ENCODE data around the gene PRELP. TPM values are rescaled to one million over a fixed set of nuclear protein-coding genes. Genes with fewer than 3 reads are reported as not detected.

PRELP gene
- total RNA-seq, 3 donors from 2014 or later: 27.4 to 132 (median 42.0) TPM

- H3K27me3 ChIP-seq: no peaks in the 10 kb centered on the region
- H3K27ac ChIP-seq: peak overlapping the region in 1 of 2 donors; percentile 26
- no peaks in the 10 kb centered on the region for H3K9me3 ChIP-seq
- H3K36me3 ChIP-seq: no peaks in the 10 kb centered on the region
- no peak for DNase-seq (ENCODE audit: low spot score in 2 of 2)
- peaks cover 0 to 11% of the 10 kb centered on the region in 2 donors for H3K4me1 ChIP-seq
- TF ChIP-seq POLR2A (IDR thresholded peaks at IDR 0.05) (no peak), POLR2AphosphoS5 (IDR thresholded peaks at IDR 0.05) (no peak), CTCF (IDR thresholded peaks at IDR 0.05) (no peak)
- H3K4me3 ChIP-seq: peak overlapping the region in 1 of 3 donors; percentile 32
- intact Hi-C loops (cut with DNase I; ENCODE audit: low total_unique reads): loop anchor here (10.0 kb wide), 1 partner anchor 1674 kb away; no protein-coding TSS in a partner anchor
Observed at GRCh38 chr1:203428981-203429599, 46.5 kb upstream of the PRELP start.

- Histone ChIP-seq H3K27ac (no peak overlapping the region), H3K4me1 (peaks cover 6% of the 10 kb centered on the region in 2 donors), H3K4me3 (no peak overlapping the region), H3K27me3 (no peaks in the 10 kb centered on the region), H3K36me3 (no peaks in the 10 kb centered on the region), H3K9me3 (no peaks in the 10 kb centered on the region)
- TF ChIP-seq POLR2A (IDR thresholded peaks at IDR 0.05): no peak
- TF ChIP-seq CTCF (IDR thresholded peaks at IDR 0.05): no peak
- TF ChIP-seq POLR2AphosphoS5 (IDR thresholded peaks at IDR 0.05): no peak
- no peak for DNase-seq (ENCODE audit: low spot score in 2 of 2)
- intact Hi-C loops (cut with DNase I; ENCODE audit: low total_unique reads): no loop called here
Observed at GRCh38 chr1:203435615-203436014, 40.0 kb upstream of the PRELP start.

GRCh38 chr1:203437696-203438315 lies 37.8 kb upstream of the PRELP start:
- Histone ChIP-seq H3K27ac (no peak overlapping the region), H3K4me3 (no peak overlapping the region), H3K36me3 (no peaks in the 10 kb centered on the region), H3K27me3 (no peaks in the 10 kb centered on the region), H3K4me1 (peaks cover 9 to 10% of the 10 kb centered on the region in 2 donors), H3K9me3 (no peaks in the 10 kb centered on the region)
- intact Hi-C loops (cut with DNase I; ENCODE audit: low total_unique reads): no loop called here
- peak in 1 of 2 donors; percentile 37 for DNase-seq (ENCODE audit: low spot score in 2 of 2)
- TF ChIP-seq CTCF (IDR thresholded peaks at IDR 0.05): no peak
- TF ChIP-seq POLR2A (IDR thresholded peaks at IDR 0.05): no peak
- TF ChIP-seq POLR2AphosphoS5 (IDR thresholded peaks at IDR 0.05): no peak

DNA sequence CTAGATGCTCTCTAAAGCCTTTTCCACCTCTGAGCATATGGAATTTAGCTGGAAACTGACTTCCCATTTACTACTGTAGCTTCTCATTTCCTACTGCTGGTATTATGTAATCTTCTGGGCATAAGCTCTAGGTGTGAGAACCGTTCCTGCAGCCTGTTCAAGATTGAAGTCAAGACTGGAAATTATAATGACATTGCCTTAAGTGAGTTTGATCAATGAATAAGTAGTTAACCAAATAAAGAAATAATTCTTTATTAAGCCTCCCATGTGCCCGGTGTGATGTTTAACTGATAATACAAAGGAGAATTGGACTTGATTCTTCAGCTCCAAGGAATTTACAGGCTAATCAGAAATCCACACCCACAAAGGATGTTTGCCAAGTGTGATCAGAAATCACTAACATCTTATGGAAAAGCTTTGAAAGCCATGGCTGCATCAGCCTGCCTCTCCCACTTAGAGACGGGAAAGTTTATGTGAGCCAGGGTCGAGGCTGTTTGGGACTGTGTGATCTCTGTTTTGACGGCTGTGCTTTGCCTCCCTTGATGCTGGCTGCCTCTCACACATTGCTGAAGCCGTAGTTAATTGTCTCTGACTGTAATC lies 36.4 kb upstream of the PRELP start:
- Histone ChIP-seq H3K4me3 (no peak overlapping the region), H3K27me3 (no peaks in the 10 kb centered on the region), H3K36me3 (no peaks in the 10 kb centered on the region), H3K9me3 (no peaks in the 10 kb centered on the region), H3K27ac (no peak overlapping the region), H3K4me1 (peaks cover 9 to 10% of the 10 kb centered on the region in 2 donors)
- intact Hi-C loops (cut with DNase I; ENCODE audit: low total_unique reads): no loop called here
- TF ChIP-seq POLR2A (IDR thresholded peaks at IDR 0.05) (no peak), CTCF (IDR thresholded peaks at IDR 0.05) (no peak), POLR2AphosphoS5 (IDR thresholded peaks at IDR 0.05) (no peak)
- no peak for DNase-seq (ENCODE audit: low spot score in 2 of 2)

- peak; percentile 81 for DNase-seq (ENCODE audit: low spot score in 2 of 2)
- intact Hi-C loops (cut with DNase I; ENCODE audit: low total_unique reads): no loop called here
- TF ChIP-seq POLR2AphosphoS5 (IDR thresholded peaks at IDR 0.05) (peak; percentile 11 to 54 (median 46)), POLR2A (IDR thresholded peaks at IDR 0.05) (no peak), CTCF (IDR thresholded peaks at IDR 0.05) (peak in 2 of 3 donors; percentile 72 to 77)
Observed at GRCh38 chr1:203440771-203441170, 34.8 kb upstream of the PRELP start.

More at GRCh38 chr1:203440771-203441170, 34.8 kb upstream of the PRELP start:
- no peak overlapping the region for H3K4me3 ChIP-seq
- peak overlapping the region; percentile 48 to 52 for H3K27ac ChIP-seq
- peaks cover 0 to 6% of the 10 kb centered on the region in 2 donors for H3K9me3 ChIP-seq
- no peaks in the 10 kb centered on the region for H3K36me3 ChIP-seq
- no peaks in the 10 kb centered on the region for H3K27me3 ChIP-seq
- H3K4me1 ChIP-seq: peaks cover 9 to 10% of the 10 kb centered on the region in 2 donors

All from breast epithelium (tissue), 4 donors.